Endothelial cell (in vitro differentiated cells): ENCODE measurements around the gene HSBP1L1. TPM values are rescaled to one million over a fixed set of nuclear protein-coding genes. Genes with fewer than 3 reads are reported as not detected.

Experiments used
- DNase-seq: peaks from one replicate; pipeline ENCODE4 v3.0.0; 2021; ENCODE audit warnings: low spot score
- H3K27ac Mint-ChIP-seq: one replicate; pipeline ENCODE4 v1.8.0; 2021; ENCODE audit warnings: mixed read lengths, inconsistent platforms; ENCODE audit not compliant: unreplicated experiment
- H3K27me3 Mint-ChIP-seq: one replicate; pipeline ENCODE4 v1.8.0; 2021; ENCODE audit warnings: mild to moderate bottlenecking, moderate library complexity, mixed read lengths, inconsistent platforms; ENCODE audit not compliant: unreplicated experiment
- H3K36me3 Mint-ChIP-seq: one replicate; pipeline ENCODE4 v1.8.0; 2021; ENCODE audit warnings: mild to moderate bottlenecking, low read depth, mixed read lengths, inconsistent platforms; ENCODE audit not compliant: unreplicated experiment
- H3K4me1 Mint-ChIP-seq: one replicate; pipeline ENCODE4 v1.8.0; 2021; ENCODE audit warnings: mild to moderate bottlenecking, mixed read lengths, inconsistent platforms; ENCODE audit not compliant: unreplicated experiment
- H3K4me3 Mint-ChIP-seq: one replicate; pipeline ENCODE4 v1.8.0; 2021; ENCODE audit warnings: mild to moderate bottlenecking, mixed read lengths, inconsistent platforms; ENCODE audit not compliant: unreplicated experiment
- H3K9me3 Mint-ChIP-seq: one replicate; pipeline ENCODE4 v1.8.0; 2021; ENCODE audit warnings: mixed read lengths, inconsistent platforms; ENCODE audit not compliant: unreplicated experiment
- CTCF ChIP-seq: fragments of 200-600 bp; sonication (generic); IDR thresholded peaks from one replicate; pipeline ENCODE4 v1.5.0; 2021; ENCODE audit warnings: antibody characterized with exemption; ENCODE audit not compliant: unreplicated experiment
- long read RNA-seq: library from polyadenylated mRNA; unstranded; transcript quantifications from one replicate; pipeline ENCODE4 v2.0.0, GENCODE V29; 2020; ENCODE audit not compliant: unreplicated experiment
- total RNA-seq: library from RNA; stranded (reverse); fragmentation: NEBNext Ultra II Directional; extraction: Animal tissue kit (Norgen Biotek cat#: 25700); gene quantifications from one replicate; pipeline ENCODE4 v1.2.1, GENCODE V29; 2021; ENCODE audit not compliant: unreplicated experiment

HSBP1L1 gene
- total RNA-seq = 0.87 TPM
- long read RNA-seq = 0 reads

- Mint-ChIP-seq H3K27me3 (peaks cover 14% of the 10 kb centered on the region), H3K4me3 (no peak within 1 kb of the TSS), H3K9me3 (no peaks in the 10 kb centered on the region), H3K27ac (no peak within 1 kb of the TSS), H3K4me1 (peaks cover 3% of the 10 kb centered on the region), H3K36me3 (peaks cover 3% of the 10 kb centered on the region)
- DNase-seq = peak; percentile 60
- TF ChIP-seq CTCF = no peak
Observed at GRCh38 chr18:79964330-79965118, at the start of gene HSBP1L1. Gene HSBP1L1, plus strand, starts transcription at chr18:79964643. Its CDS starts 93 bp downstream, at chr18:79964736.

- Mint-ChIP-seq H3K27ac (peak overlapping the region; percentile 30), H3K36me3 (peaks cover 44% of the 10 kb centered on the region), H3K27me3 (peaks cover 28% of the 10 kb centered on the region), H3K4me3 (no peak overlapping the region), H3K9me3 (no peaks in the 10 kb centered on the region), H3K4me1 (peaks cover 9% of the 10 kb centered on the region)
- no peak for DNase-seq
- TF ChIP-seq CTCF = no peak
Observed at GRCh38 chr18:79915161-79916127, 49.0 kb upstream of the HSBP1L1 start.

DNA sequence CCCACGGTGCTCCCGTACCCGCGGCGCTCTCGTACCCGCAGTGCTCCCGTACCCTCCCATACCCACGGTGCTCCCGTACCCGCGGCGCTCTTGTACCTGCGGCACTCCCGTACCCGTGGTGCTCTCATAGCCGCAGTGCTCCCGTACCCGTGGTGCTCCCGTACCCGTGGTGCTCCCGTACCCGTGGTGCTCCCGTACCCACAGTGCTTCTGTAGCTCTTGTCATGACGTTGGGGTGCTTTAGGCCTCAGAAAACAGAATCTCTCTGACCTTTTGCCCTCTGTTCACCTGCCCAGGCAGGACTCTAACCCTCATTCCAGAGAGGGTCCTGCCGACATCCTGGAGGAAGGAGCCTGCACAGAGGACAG is 48.3 kb upstream of the HSBP1L1 start:
- H3K27me3 Mint-ChIP-seq = peaks cover 28% of the 10 kb centered on the region
- no peak overlapping the region for H3K27ac Mint-ChIP-seq
- peaks cover 9% of the 10 kb centered on the region for H3K4me1 Mint-ChIP-seq
- no peak for TF ChIP-seq CTCF
- no peak for DNase-seq
- H3K36me3 Mint-ChIP-seq = peaks cover 42% of the 10 kb centered on the region
- H3K4me3 Mint-ChIP-seq = no peak overlapping the region
- H3K9me3 Mint-ChIP-seq = no peaks in the 10 kb centered on the region

GRCh38 chr18:79916546-79917168 is 47.8 kb upstream of the HSBP1L1 start:
- Mint-ChIP-seq H3K36me3 (peaks cover 43% of the 10 kb centered on the region), H3K27ac (peak overlapping the region; percentile 24), H3K27me3 (peaks cover 28% of the 10 kb centered on the region), H3K4me1 (peaks cover 9% of the 10 kb centered on the region), H3K4me3 (no peak overlapping the region), H3K9me3 (no peaks in the 10 kb centered on the region)
- no peak for TF ChIP-seq CTCF
- no peak for DNase-seq
